DND-41 (cell line): ENCODE data around the gene RELL2.

Experiments used
- EZH2 ChIP-seq: IDR thresholded peaks from 3 replicates; pipeline ENCODE4 v1.6.1; 2012; ENCODE audit warnings: borderline replicate concordance, low read depth, mild to moderate bottlenecking, moderate library complexity, low read length, inconsistent platforms; ENCODE audit not compliant: severe bottlenecking
- TF ChIP-seq, protein P1 (sequence below): IDR thresholded peaks from 2 replicates; pipeline ENCODE4 v1.5.1; 2012; ENCODE audit warnings: borderline replicate concordance, low read length, moderate library complexity, mild to moderate bottlenecking; ENCODE audit not compliant: poor library complexity, severe bottlenecking; ENCODE audit errors: extremely low read depth

DNA sequence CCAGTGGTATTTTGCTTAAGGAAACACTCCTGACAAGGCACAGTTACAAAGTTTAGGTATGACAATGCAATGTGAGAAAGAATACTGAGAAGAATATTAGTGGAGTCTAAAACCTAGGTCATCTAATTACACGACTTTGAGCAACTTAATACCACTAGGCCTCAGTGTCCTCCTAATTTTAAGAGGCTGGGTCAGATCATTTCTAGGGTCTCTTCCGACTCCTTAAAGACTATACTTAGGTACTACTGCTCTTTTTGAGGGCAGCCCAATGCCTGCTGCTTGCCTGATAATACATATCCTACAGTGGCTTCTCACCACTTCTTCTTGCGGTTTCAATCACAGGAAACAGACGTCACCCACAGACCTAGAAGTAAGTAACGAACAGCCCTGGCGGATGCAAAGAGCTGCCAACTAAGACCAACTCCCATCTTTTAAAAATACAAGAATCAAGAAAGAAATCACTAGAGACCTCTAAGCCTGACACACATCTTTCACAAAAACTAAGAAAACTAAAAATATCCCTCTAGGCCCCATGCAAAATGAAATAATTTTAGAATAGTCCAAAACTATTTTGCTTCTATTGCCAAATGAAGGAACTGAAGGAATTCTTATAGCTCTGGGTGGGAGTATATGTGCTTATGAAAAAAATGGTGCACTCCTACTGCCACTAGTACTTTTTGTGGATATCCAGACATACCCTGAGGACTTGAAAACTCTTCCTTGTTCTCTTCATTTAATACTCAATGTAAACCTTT, 31.1 kb upstream of the RELL2 start:
- TF ChIP-seq, protein P1, sequence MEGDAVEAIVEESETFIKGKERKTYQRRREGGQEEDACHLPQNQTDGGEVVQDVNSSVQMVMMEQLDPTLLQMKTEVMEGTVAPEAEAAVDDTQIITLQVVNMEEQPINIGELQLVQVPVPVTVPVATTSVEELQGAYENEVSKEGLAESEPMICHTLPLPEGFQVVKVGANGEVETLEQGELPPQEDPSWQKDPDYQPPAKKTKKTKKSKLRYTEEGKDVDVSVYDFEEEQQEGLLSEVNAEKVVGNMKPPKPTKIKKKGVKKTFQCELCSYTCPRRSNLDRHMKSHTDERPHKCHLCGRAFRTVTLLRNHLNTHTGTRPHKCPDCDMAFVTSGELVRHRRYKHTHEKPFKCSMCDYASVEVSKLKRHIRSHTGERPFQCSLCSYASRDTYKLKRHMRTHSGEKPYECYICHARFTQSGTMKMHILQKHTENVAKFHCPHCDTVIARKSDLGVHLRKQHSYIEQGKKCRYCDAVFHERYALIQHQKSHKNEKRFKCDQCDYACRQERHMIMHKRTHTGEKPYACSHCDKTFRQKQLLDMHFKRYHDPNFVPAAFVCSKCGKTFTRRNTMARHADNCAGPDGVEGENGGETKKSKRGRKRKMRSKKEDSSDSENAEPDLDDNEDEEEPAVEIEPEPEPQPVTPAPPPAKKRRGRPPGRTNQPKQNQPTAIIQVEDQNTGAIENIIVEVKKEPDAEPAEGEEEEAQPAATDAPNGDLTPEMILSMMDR: peak; percentile 7
- TF ChIP-seq EZH2: no peak
